Peyer's patch (tissue), 4 donors: ENCODE results near the gene ASXL1.

ENCODE experiments used
- POLR2A ChIP-seq, 2 donors: fragments of 450-650 bp; IDR thresholded peaks; one replicate each; pipeline ENCODE4 v1.5.1; 2017; ENCODE audit warnings: antibody characterized with exemption in 2 of 2, mild to moderate bottlenecking in 2 of 2, moderate library complexity in 2 of 2
- TF ChIP-seq, protein P1 (sequence below), 6 experiments: fragments of 450-650 bp in 4 of 6; fragments of 200-600 bp in 2 of 6; sonication (generic) in 1 of 6; IDR thresholded peaks; one replicate each; pipeline ENCODE4 v1.5.1; 2017 to 2019; ENCODE audit warnings: antibody characterized with exemption in 6 of 6, mild to moderate bottlenecking in 3 of 6, moderate library complexity in 1 of 6

GRCh38 chr20:32487381-32487780 lies 129.2 kb downstream of the ASXL1 start:
- TF ChIP-seq, protein P1, sequence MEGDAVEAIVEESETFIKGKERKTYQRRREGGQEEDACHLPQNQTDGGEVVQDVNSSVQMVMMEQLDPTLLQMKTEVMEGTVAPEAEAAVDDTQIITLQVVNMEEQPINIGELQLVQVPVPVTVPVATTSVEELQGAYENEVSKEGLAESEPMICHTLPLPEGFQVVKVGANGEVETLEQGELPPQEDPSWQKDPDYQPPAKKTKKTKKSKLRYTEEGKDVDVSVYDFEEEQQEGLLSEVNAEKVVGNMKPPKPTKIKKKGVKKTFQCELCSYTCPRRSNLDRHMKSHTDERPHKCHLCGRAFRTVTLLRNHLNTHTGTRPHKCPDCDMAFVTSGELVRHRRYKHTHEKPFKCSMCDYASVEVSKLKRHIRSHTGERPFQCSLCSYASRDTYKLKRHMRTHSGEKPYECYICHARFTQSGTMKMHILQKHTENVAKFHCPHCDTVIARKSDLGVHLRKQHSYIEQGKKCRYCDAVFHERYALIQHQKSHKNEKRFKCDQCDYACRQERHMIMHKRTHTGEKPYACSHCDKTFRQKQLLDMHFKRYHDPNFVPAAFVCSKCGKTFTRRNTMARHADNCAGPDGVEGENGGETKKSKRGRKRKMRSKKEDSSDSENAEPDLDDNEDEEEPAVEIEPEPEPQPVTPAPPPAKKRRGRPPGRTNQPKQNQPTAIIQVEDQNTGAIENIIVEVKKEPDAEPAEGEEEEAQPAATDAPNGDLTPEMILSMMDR (IDR thresholded peaks at IDR 0.05), result no peak
- TF ChIP-seq POLR2A (IDR thresholded peaks at IDR 0.05), result no peak
